Parathyroid adenoma (tissue), 2 donors: ENCODE results near the gene SMCO2.

Source experiments
- H2AFZ ChIP-seq: fragments of 300-600 bp; sonication (generic); one replicate; pipeline ENCODE4 v1.7.0; 2017; ENCODE audit warnings: antibody characterized with exemption, mild to moderate bottlenecking
- H3K27ac ChIP-seq: fragments of 300-600 bp; sonication (generic); one replicate; pipeline ENCODE4 v1.7.0; 2017
- H3K27me3 ChIP-seq: fragments of 300-600 bp; sonication (generic); one replicate; pipeline ENCODE4 v1.7.0; 2017; ENCODE audit warnings: low read length; ENCODE audit not compliant: control insufficient read depth, insufficient read depth
- H3K36me3 ChIP-seq: fragments of 300-600 bp; sonication (generic); one replicate; pipeline ENCODE4 v1.7.0; 2017; ENCODE audit warnings: low read length; ENCODE audit not compliant: control insufficient read depth, insufficient read depth
- H3K4me1 ChIP-seq: fragments of 300-600 bp; sonication (generic); one replicate; pipeline ENCODE4 v1.7.0; 2017; ENCODE audit warnings: control low read depth
- H3K4me2 ChIP-seq: fragments of 300-600 bp; sonication (generic); one replicate; pipeline ENCODE4 v1.7.0; 2017; ENCODE audit warnings: low read length
- H3K4me3 ChIP-seq: fragments of 300-600 bp; sonication (generic); one replicate; pipeline ENCODE4 v1.7.0; 2017; ENCODE audit warnings: low read depth, low read length
- H3K79me2 ChIP-seq: fragments of 300-600 bp; sonication (generic); one replicate; pipeline ENCODE4 v1.7.0; 2017; ENCODE audit warnings: control low read depth
- H3K9ac ChIP-seq: fragments of 300-600 bp; sonication (generic); one replicate; pipeline ENCODE4 v1.7.0; 2017; ENCODE audit warnings: mild to moderate bottlenecking
- H3K9me3 ChIP-seq: fragments of 300-600 bp; sonication (generic); one replicate; pipeline ENCODE4 v1.7.0; 2017; ENCODE audit warnings: low read length; ENCODE audit not compliant: control insufficient read depth
- CTCF ChIP-seq: fragments of 300-600 bp; sonication (generic); IDR thresholded peaks from one replicate; pipeline ENCODE4 v1.7.0; 2017; ENCODE audit warnings: antibody characterized with exemption, mild to moderate bottlenecking
- donor health status: primary hyperparathyroidism.

Gene SMCO2

GRCh38 chr12:27523642-27524493 lies 77.3 kb downstream of the SMCO2 start, which contains the start of gene PPFIBP1:
TSS of gene PPFIBP1 (plus strand) at chr12:27524206. CDS start at chr12:27633397, 109,191 bp downstream.
- H3K27ac ChIP-seq = peak within 1 kb of the TSS; percentile 88
- no peaks in the 10 kb centered on the region for H3K27me3 ChIP-seq
- H3K9me3 ChIP-seq = no peaks in the 10 kb centered on the region
- no peaks in the 10 kb centered on the region for H3K36me3 ChIP-seq
- peak within 1 kb of the TSS; percentile 94 for H2AFZ ChIP-seq
- H3K9ac ChIP-seq = peak within 1 kb of the TSS; percentile 12
- H3K79me2 ChIP-seq = no peaks in the 10 kb centered on the region
- no peaks in the 10 kb centered on the region for H3K4me1 ChIP-seq
- TF ChIP-seq CTCF = no peak
- H3K4me3 ChIP-seq = peak within 1 kb of the TSS; percentile 72
- peak within 1 kb of the TSS; percentile 77 for H3K4me2 ChIP-seq

- H3K4me2 ChIP-seq = peak overlapping the region; percentile 77
- peak overlapping the region; percentile 72 for H3K4me3 ChIP-seq
- H3K36me3 ChIP-seq = no peaks in the 10 kb centered on the region
- peak overlapping the region; percentile 94 for H2AFZ ChIP-seq
- peak overlapping the region; percentile 88 for H3K27ac ChIP-seq
- no peaks in the 10 kb centered on the region for H3K79me2 ChIP-seq
- no peaks in the 10 kb centered on the region for H3K9me3 ChIP-seq
- H3K27me3 ChIP-seq = no peaks in the 10 kb centered on the region
- peak overlapping the region; percentile 12 for H3K9ac ChIP-seq
- no peaks in the 10 kb centered on the region for H3K4me1 ChIP-seq
- TF ChIP-seq CTCF = no peak
These were observed 77.9 kb downstream of the SMCO2 start for GRCh38 chr12:27524494-27524835.

- H2AFZ ChIP-seq = peak overlapping the region; percentile 94
- peak overlapping the region; percentile 72 for H3K4me3 ChIP-seq
- peak overlapping the region; percentile 12 for H3K9ac ChIP-seq
- no peaks in the 10 kb centered on the region for H3K4me1 ChIP-seq
- no peaks in the 10 kb centered on the region for H3K79me2 ChIP-seq
- H3K27me3 ChIP-seq = no peaks in the 10 kb centered on the region
- peak overlapping the region; percentile 88 for H3K27ac ChIP-seq
- H3K4me2 ChIP-seq = peak overlapping the region; percentile 77
- peak; percentile 9 for TF ChIP-seq CTCF
- no peaks in the 10 kb centered on the region for H3K36me3 ChIP-seq
- no peaks in the 10 kb centered on the region for H3K9me3 ChIP-seq
These were observed 78.6 kb downstream of the SMCO2 start for GRCh38 chr12:27524839-27525753.

GRCh38 chr12:27527512-27527911 lies 81.0 kb downstream of the SMCO2 start:
- Histone ChIP-seq H3K9me3 (no peaks in the 10 kb centered on the region), H3K4me3 (no peak overlapping the region), H3K36me3 (no peaks in the 10 kb centered on the region), H3K79me2 (no peaks in the 10 kb centered on the region), H3K4me1 (peaks cover 4% of the 10 kb centered on the region), H3K27me3 (no peaks in the 10 kb centered on the region), H3K27ac (no peak overlapping the region), H3K9ac (no peak overlapping the region), H3K4me2 (no peak overlapping the region), H2AFZ (no peak overlapping the region)
- no peak for TF ChIP-seq CTCF
